Measurements from ENCODE around the gene NDUFAF2. TPM values are rescaled to one million over a fixed set of nuclear protein-coding genes. Genes with fewer than 3 reads are reported as not detected.
A peak's percentile ranks its signal among the peaks of the same experiment; 100 is the strongest.

Gene NDUFAF2
- total RNA-seq: 10 to 100 TPM; 18.4 to 30.5 TPM

GRCh38 chr5:60944904-60945812 lies at the start of gene NDUFAF2, which contains the start of gene ERCC8:
Gene NDUFAF2, plus strand, starts transcription at chr5:60945205. Its CDS starts 51 bp downstream, at chr5:60945256.
Gene ERCC8, minus strand, starts transcription at chr5:60945070. Its CDS starts 62 bp downstream, at chr5:60945008.
- H3K36me3 Mint-ChIP-seq: peaks cover 0 to 4% of the 10 kb centered on the region in 2 donors
- peak; percentile 79 to 89 for DNase-seq (ENCODE audit: low spot score in 2 of 2)
- H3K9me3 Mint-ChIP-seq: no peaks in the 10 kb centered on the region
- H3K27ac Mint-ChIP-seq: peak within 1 kb of the TSS in 1 of 2 donors; percentile 39
- ATAC-seq: peak; percentile 99

GRCh38 chr5:60896991-60897390 lies 48.0 kb upstream of the NDUFAF2 start:
- DNase-seq (ENCODE audit: low spot score in 2 of 2) (no peak), ATAC-seq (no peak)
- Mint-ChIP-seq H3K27ac (no peak overlapping the region), H3K9me3 (no peaks in the 10 kb centered on the region), H3K36me3 (peaks cover 17 to 20% of the 10 kb centered on the region in 2 donors)

GRCh38 chr5:60903356-60903755 lies 41.6 kb upstream of the NDUFAF2 start:
- H3K36me3 Mint-ChIP-seq: peaks cover 0 to 5% of the 10 kb centered on the region in 2 donors
- DNase-seq (ENCODE audit: low spot score in 2 of 2): no peak
- no peaks in the 10 kb centered on the region for H3K9me3 Mint-ChIP-seq
- H3K27ac Mint-ChIP-seq: no peak overlapping the region
- ATAC-seq: no peak

GRCh38 chr5:60916646-60917045 lies 28.4 kb upstream of the NDUFAF2 start:
- Mint-ChIP-seq H3K36me3 (peaks cover 37 to 44% of the 10 kb centered on the region in 2 donors), H3K27ac (no peak overlapping the region), H3K9me3 (peaks cover 0 to 4% of the 10 kb centered on the region in 2 donors)
- DNase-seq (ENCODE audit: low spot score in 2 of 2): no peak
- no peak for ATAC-seq

- ATAC-seq: no peak
- Mint-ChIP-seq H3K27ac (no peak overlapping the region), H3K36me3 (peaks cover 31 to 38% of the 10 kb centered on the region in 2 donors)
Measured at GRCh38 chr5:60918466-60918865, 26.5 kb upstream of the NDUFAF2 start.

GRCh38 chr5:60927450-60927849 lies 17.6 kb upstream of the NDUFAF2 start:
- Mint-ChIP-seq H3K27ac (no peak overlapping the region), H3K9me3 (no peaks in the 10 kb centered on the region), H3K36me3 (peaks cover 0 to 6% of the 10 kb centered on the region in 2 donors)
- DNase-seq (ENCODE audit: low spot score in 2 of 2) (no peak), ATAC-seq (no peak)

More at GRCh38 chr5:60918466-60918865, 26.5 kb upstream of the NDUFAF2 start:
- DNase-seq (ENCODE audit: low spot score in 2 of 2): no peak
- peaks cover 0 to 2% of the 10 kb centered on the region in 2 donors for H3K9me3 Mint-ChIP-seq

GRCh38 chr5:60929024-60929423 lies 16.0 kb upstream of the NDUFAF2 start:
- DNase-seq (ENCODE audit: low spot score in 2 of 2): no peak
- Mint-ChIP-seq H3K9me3 (no peaks in the 10 kb centered on the region), H3K36me3 (peaks cover 0 to 6% of the 10 kb centered on the region in 2 donors)

GRCh38 chr5:60943624-60944023 lies 1.4 kb upstream of the NDUFAF2 start:
- ATAC-seq (no peak), DNase-seq (ENCODE audit: low spot score in 2 of 2) (no peak)
- Mint-ChIP-seq H3K27ac (no peak overlapping the region), H3K36me3 (no peaks in the 10 kb centered on the region), H3K9me3 (no peaks in the 10 kb centered on the region)

More at GRCh38 chr5:60929024-60929423, 16.0 kb upstream of the NDUFAF2 start:
- no peak overlapping the region for H3K27ac Mint-ChIP-seq
- no peak for ATAC-seq

- peaks cover 0 to 4% of the 10 kb centered on the region in 2 donors for H3K36me3 Mint-ChIP-seq
- DNase-seq (ENCODE audit: low spot score in 2 of 2): no peak
- H3K27ac Mint-ChIP-seq: peak overlapping the region in 1 of 2 donors; percentile 39
- no peaks in the 10 kb centered on the region for H3K9me3 Mint-ChIP-seq
- ATAC-seq: peak; percentile 8 to 37
Measured at GRCh38 chr5:60945813-60946187, 795 bp downstream of the NDUFAF2 start.

- H3K27ac Mint-ChIP-seq: no peak overlapping the region
- no peak for ATAC-seq
- peaks cover 0 to 4% of the 10 kb centered on the region in 2 donors for H3K36me3 Mint-ChIP-seq
- DNase-seq (ENCODE audit: low spot score in 2 of 2): no peak
- no peaks in the 10 kb centered on the region for H3K9me3 Mint-ChIP-seq
Measured at GRCh38 chr5:60948738-60949137, 3.7 kb downstream of the NDUFAF2 start.

GRCh38 chr5:60955239-60955638 lies 10.2 kb downstream of the NDUFAF2 start:
- Mint-ChIP-seq H3K36me3 (peaks cover 0 to 10% of the 10 kb centered on the region in 2 donors), H3K27ac (no peak overlapping the region), H3K9me3 (no peaks in the 10 kb centered on the region)
- no peak for DNase-seq (ENCODE audit: low spot score in 2 of 2)
- ATAC-seq: no peak

GRCh38 chr5:60958088-60958487 lies 13.1 kb downstream of the NDUFAF2 start:
- Mint-ChIP-seq H3K9me3 (no peaks in the 10 kb centered on the region), H3K36me3 (peaks cover 0 to 10% of the 10 kb centered on the region in 2 donors), H3K27ac (no peak overlapping the region)
- ATAC-seq: no peak
- no peak for DNase-seq (ENCODE audit: low spot score in 2 of 2)

GRCh38 chr5:60958712-60959111 lies 13.7 kb downstream of the NDUFAF2 start:
- ATAC-seq (no peak), DNase-seq (ENCODE audit: low spot score in 2 of 2) (no peak)
- H3K36me3 Mint-ChIP-seq: peaks cover 0 to 10% of the 10 kb centered on the region in 2 donors
- no peaks in the 10 kb centered on the region for H3K9me3 Mint-ChIP-seq
- peak overlapping the region in 1 of 2 donors; percentile 22 for H3K27ac Mint-ChIP-seq

- DNase-seq (ENCODE audit: low spot score in 2 of 2) (no peak), ATAC-seq (no peak)
- no peaks in the 10 kb centered on the region for H3K9me3 Mint-ChIP-seq
- peaks cover 0 to 10% of the 10 kb centered on the region in 2 donors for H3K36me3 Mint-ChIP-seq
- H3K27ac Mint-ChIP-seq: no peak overlapping the region
Measured at GRCh38 chr5:60959156-60959555, 14.2 kb downstream of the NDUFAF2 start.

- DNase-seq (ENCODE audit: low spot score in 2 of 2) (no peak), ATAC-seq (no peak)
- Mint-ChIP-seq H3K36me3 (peaks cover 6 to 9% of the 10 kb centered on the region in 2 donors), H3K9me3 (peaks cover 0 to 2% of the 10 kb centered on the region in 2 donors), H3K27ac (no peak overlapping the region)
Measured at GRCh38 chr5:60960591-60960990, 15.6 kb downstream of the NDUFAF2 start.

- Mint-ChIP-seq H3K27ac (no peak overlapping the region), H3K9me3 (peaks cover 9% of the 10 kb centered on the region in 2 donors), H3K36me3 (peaks cover 16 to 20% of the 10 kb centered on the region in 2 donors)
- ATAC-seq: no peak
- no peak for DNase-seq (ENCODE audit: low spot score in 2 of 2)
Measured at GRCh38 chr5:60961685-60962084, 16.7 kb downstream of the NDUFAF2 start.

- ATAC-seq: peak; percentile 98 to 99
- peak; percentile 20 to 81 for DNase-seq (ENCODE audit: low spot score in 2 of 2)
- H3K9me3 Mint-ChIP-seq: peaks cover 13 to 33% of the 10 kb centered on the region in 2 donors
- peaks cover 30 to 41% of the 10 kb centered on the region in 2 donors for H3K36me3 Mint-ChIP-seq
- no peak overlapping the region for H3K27ac Mint-ChIP-seq
Measured at GRCh38 chr5:60972231-60972630, 27.2 kb downstream of the NDUFAF2 start.
